Measurements from ENCODE around the gene TOMM20. TPM values are rescaled to one million over a fixed set of nuclear protein-coding genes. Genes with fewer than 3 reads are reported as not detected.
A peak's percentile ranks its signal among the peaks of the same experiment; 100 is the strongest.
"Not testable (repeated sequence)": the region's sequence is repeated elsewhere in the genome, so short reads cannot be mapped to it uniquely, and the experiment has no call there.

TOMM20 gene
- total and polyA plus RNA-seq, 5 donors: 66.3 to 110 (median 94.5) TPM

DNA sequence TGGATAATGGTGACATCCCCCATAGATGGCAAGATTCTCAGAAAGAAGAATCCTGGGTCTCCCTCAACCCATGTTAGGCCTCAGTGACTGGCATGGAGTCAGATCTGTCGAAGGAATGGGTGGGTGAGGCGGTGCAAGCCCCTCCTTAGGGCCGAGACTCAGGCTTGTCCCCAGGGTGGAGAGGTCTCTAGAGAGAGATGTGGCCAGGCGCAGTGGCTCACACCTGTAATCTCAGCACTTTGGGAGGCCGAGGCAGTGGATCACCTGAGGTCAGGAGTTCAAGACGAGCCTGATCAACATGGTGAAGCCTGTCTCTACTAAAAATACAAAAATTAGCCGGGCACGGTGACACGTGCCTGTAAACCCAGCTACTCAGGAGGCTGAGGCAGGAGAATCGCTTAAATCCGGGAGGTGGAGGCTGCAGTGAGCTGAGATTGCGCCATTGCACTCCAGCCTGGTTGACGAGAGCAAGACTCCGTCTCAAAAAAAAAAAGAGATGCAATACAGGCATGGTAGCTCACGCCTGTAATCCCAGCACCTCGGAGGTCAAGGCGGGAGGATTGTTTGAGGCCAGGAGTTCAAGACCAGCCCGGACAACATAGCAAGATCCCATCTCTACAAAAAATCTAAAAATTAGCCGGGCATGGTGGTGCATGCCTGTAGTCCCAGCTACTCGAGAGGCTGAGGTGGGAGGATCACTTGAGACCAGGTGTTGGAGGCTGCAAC is 37.2 kb downstream of the TOMM20 start:
- not testable (repeated sequence) for H3K27me3 ChIP-seq (ENCODE audit: control insufficient read depth, insufficient read depth); H3K27ac ChIP-seq (ENCODE audit: low read length); ATAC-seq; H3K4me1 ChIP-seq (ENCODE audit: control insufficient read depth, insufficient read depth, low read length); H3K9me3 ChIP-seq (ENCODE audit: control insufficient read depth, low read length); H3K4me3 ChIP-seq (ENCODE audit: low read length)
- intact Hi-C loops (cut with DNase I): loop anchor here in 3 of 4 donors (2.0 to 10.0 kb wide), 3 partner anchors 323 to 593 kb away; no protein-coding TSS in a partner anchor
- DNase-seq: peak in 1 of 3 donors; percentile 24
- WGBS: 96% methylated on average over 20 of the region's 20 CpGs

- ATAC-seq: no peak
- no peaks in the 10 kb centered on the region for H3K4me1 ChIP-seq (ENCODE audit: control insufficient read depth, insufficient read depth, low read length)
- DNase-seq: peak in 1 of 3 donors; percentile 48
- H3K4me3 ChIP-seq (ENCODE audit: low read length): no peak overlapping the region
- intact Hi-C loops (cut with DNase I): loop anchor here in 2 of 4 donors (10.0 kb wide), 2 partner anchors 324 to 496 kb away; no protein-coding TSS in a partner anchor
- H3K27me3 ChIP-seq (ENCODE audit: control insufficient read depth, insufficient read depth): no peaks in the 10 kb centered on the region
- H3K27ac ChIP-seq (ENCODE audit: low read length): no peak overlapping the region
- H3K9me3 ChIP-seq (ENCODE audit: control insufficient read depth, low read length): no peaks in the 10 kb centered on the region
- 65% methylated on average over 20 of the region's 20 CpGs for WGBS
These were observed 38.1 kb downstream of the TOMM20 start for GRCh38 chr1:235090406-235091069.

DNA sequence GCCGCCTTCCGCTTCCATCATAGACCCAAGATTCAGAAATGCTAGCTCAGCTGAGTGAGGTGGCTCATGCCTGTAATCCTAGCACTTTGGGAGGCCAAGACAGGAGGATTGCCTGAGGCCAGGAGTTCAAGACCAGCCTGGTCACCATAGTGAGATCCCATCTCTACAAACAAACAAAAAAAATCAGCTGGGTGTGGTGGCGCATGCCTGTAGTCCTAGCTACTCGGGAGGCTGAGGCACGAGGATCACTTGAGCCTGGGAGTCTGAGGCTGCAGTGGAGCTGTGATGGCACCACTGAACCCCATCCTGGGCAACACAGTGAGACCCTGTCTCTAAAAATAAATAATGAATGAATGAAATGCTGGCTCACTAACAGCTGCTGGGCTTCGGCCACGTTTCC is 39.7 kb downstream of the TOMM20 start:
- Histone ChIP-seq H3K4me1 (ENCODE audit: control insufficient read depth, insufficient read depth, low read length) (peaks cover 3% of the 10 kb centered on the region), H3K27me3 (ENCODE audit: control insufficient read depth, insufficient read depth) (no peaks in the 10 kb centered on the region), H3K27ac (ENCODE audit: low read length) (no peak overlapping the region), H3K4me3 (ENCODE audit: low read length) (no peak overlapping the region), H3K9me3 (ENCODE audit: control insufficient read depth, low read length) (no peaks in the 10 kb centered on the region)
- WGBS: 93% methylated on average over 7 of the region's 7 CpGs
- ATAC-seq: no peak
- peak in 1 of 3 donors; percentile 21 for DNase-seq
- intact Hi-C loops (cut with DNase I): loop anchor here in 1 of 4 donors (5.0 kb wide), 1 partner anchor 597 kb away; no protein-coding TSS in a partner anchor

- intact Hi-C loops (cut with DNase I): loop anchor here in 1 of 4 donors (5.0 kb wide), 1 partner anchor 596 kb away; no protein-coding TSS in a partner anchor
- 84% methylated on average over 6 of the region's 6 CpGs for WGBS
- DNase-seq: peak in 1 of 3 donors; percentile 28
- no peak overlapping the region for H3K27ac ChIP-seq (ENCODE audit: low read length)
- H3K4me3 ChIP-seq (ENCODE audit: low read length): no peak overlapping the region
- peaks cover 4% of the 10 kb centered on the region for H3K4me1 ChIP-seq (ENCODE audit: control insufficient read depth, insufficient read depth, low read length)
- H3K27me3 ChIP-seq (ENCODE audit: control insufficient read depth, insufficient read depth): no peaks in the 10 kb centered on the region
- H3K9me3 ChIP-seq (ENCODE audit: control insufficient read depth, low read length): no peaks in the 10 kb centered on the region
- ATAC-seq: no peak
These were observed 40.2 kb downstream of the TOMM20 start for GRCh38 chr1:235088430-235088829.

- peak in 1 of 3 donors; percentile 1 for DNase-seq
- intact Hi-C loops (cut with DNase I): loop anchor here in 1 of 4 donors (5.0 kb wide), 1 partner anchor 596 kb away; no protein-coding TSS in a partner anchor
- H3K27me3 ChIP-seq (ENCODE audit: control insufficient read depth, insufficient read depth): no peaks in the 10 kb centered on the region
- 90% methylated on average over 6 of the region's 6 CpGs for WGBS
- peaks cover 4% of the 10 kb centered on the region for H3K4me1 ChIP-seq (ENCODE audit: control insufficient read depth, insufficient read depth, low read length)
- no peaks in the 10 kb centered on the region for H3K9me3 ChIP-seq (ENCODE audit: control insufficient read depth, low read length)
- ATAC-seq: no peak
- H3K4me3 ChIP-seq (ENCODE audit: low read length): no peak overlapping the region
- no peak overlapping the region for H3K27ac ChIP-seq (ENCODE audit: low read length)
These were observed 40.7 kb downstream of the TOMM20 start for GRCh38 chr1:235087906-235088305.

GRCh38 chr1:235085411-235086117 is 43.1 kb downstream of the TOMM20 start:
- not testable (repeated sequence) for H3K4me1 ChIP-seq (ENCODE audit: control insufficient read depth, insufficient read depth, low read length); H3K9me3 ChIP-seq (ENCODE audit: control insufficient read depth, low read length); ATAC-seq; H3K4me3 ChIP-seq (ENCODE audit: low read length); H3K27ac ChIP-seq (ENCODE audit: low read length); H3K27me3 ChIP-seq (ENCODE audit: control insufficient read depth, insufficient read depth)
- peak in 1 of 3 donors; percentile 6 for DNase-seq
- 91% methylated on average over 12 of the region's 12 CpGs for WGBS
- intact Hi-C loops (cut with DNase I): loop anchor here in 1 of 4 donors (5.0 kb wide), 1 partner anchor 593 kb away; no protein-coding TSS in a partner anchor

DNA sequence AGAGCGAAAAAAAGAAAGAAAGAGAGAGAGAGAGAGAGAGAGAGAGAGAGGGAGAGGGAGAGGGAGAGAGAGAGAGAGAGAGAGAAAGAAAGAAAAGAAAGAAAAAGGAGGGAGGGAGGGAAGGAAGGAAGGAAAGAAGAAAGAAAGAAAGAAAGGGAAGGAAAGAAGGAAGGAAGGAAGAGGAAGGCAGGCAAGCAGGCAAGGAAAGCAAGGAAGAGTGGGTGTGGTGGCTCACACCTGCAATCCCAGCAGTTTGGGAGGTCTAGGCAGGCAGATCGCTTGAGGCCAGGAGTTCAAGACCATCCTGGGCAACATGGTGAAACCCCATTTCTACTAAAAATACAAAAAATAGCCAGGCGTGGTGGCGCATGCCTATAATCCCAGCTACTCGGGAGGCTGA is 47.8 kb downstream of the TOMM20 start:
- not testable (repeated sequence) for H3K27ac ChIP-seq (ENCODE audit: low read length); ATAC-seq; H3K27me3 ChIP-seq (ENCODE audit: control insufficient read depth, insufficient read depth); H3K9me3 ChIP-seq (ENCODE audit: control insufficient read depth, low read length); H3K4me3 ChIP-seq (ENCODE audit: low read length)
- peak in 1 of 3 donors; percentile 14 for DNase-seq
- intact Hi-C loops (cut with DNase I): loop anchor here in 3 of 4 donors (5.0 kb wide), 4 partner anchors 93 to 468 kb away; partner anchors contain the start of gene IRF2BP2 (in 1 of the 3)
- peaks cover 17% of the 10 kb centered on the region for H3K4me1 ChIP-seq (ENCODE audit: control insufficient read depth, insufficient read depth, low read length)
- 99% methylated on average over 5 of the region's 5 CpGs for WGBS

GRCh38 chr1:235080297-235080657 is 48.4 kb downstream of the TOMM20 start:
- 89% methylated on average over 4 of the region's 4 CpGs for WGBS
- H3K27me3 ChIP-seq (ENCODE audit: control insufficient read depth, insufficient read depth); H3K4me3 ChIP-seq (ENCODE audit: low read length); H3K9me3 ChIP-seq (ENCODE audit: control insufficient read depth, low read length); H3K27ac ChIP-seq (ENCODE audit: low read length); ATAC-seq: not testable (repeated sequence)
- intact Hi-C loops (cut with DNase I): loop anchor here in 3 of 4 donors (5.0 kb wide), 4 partner anchors 93 to 468 kb away; partner anchors contain the start of gene IRF2BP2 (in 1 of the 3)
- peak in 1 of 3 donors; percentile 5 for DNase-seq
- peaks cover 19% of the 10 kb centered on the region for H3K4me1 ChIP-seq (ENCODE audit: control insufficient read depth, insufficient read depth, low read length)

DNA sequence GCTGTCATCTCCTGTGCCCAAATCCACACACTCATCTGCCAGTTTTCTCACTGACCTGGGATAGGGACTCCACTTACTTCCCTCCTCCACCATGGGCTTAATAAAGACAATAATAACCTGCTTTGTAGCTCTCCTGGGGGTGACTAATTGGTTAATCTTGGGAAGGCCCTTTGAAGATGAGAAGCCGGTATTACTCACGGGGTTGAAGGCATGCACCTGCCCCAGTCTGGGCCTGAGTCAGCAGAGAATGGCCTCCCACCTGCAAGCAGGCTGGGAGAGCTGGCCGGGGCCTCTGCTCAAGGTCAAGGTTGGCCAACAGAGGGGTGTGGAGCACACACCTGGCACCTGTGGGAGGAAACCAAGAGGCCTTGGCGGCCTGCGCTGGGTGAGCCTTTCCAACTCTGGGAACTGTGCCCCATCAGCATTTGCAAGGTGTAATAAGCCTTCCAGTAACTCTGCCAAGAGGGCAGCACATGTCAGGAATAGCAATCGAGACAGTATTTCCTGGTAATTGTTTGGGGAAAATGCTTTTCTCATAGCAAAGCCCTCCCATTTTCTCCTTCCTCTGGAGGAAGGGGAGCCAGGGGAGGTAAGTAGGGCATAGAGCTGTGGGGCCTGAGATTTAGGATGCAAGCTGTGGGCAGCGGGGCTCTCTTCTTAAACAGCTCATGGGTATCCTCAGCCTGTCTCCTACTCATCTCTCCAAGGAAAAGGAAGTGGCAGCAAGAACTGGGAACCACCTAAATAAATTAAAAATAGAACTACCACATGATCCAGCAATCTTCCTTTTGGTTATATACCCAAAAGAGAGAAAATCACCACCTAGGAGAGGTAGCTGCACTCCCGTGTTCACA is 49.0 kb downstream of the TOMM20 start:
- H3K4me3 ChIP-seq (ENCODE audit: low read length): no peak overlapping the region
- intact Hi-C loops (cut with DNase I): loop anchor here (5.0 to 10.0 kb wide), 12 partner anchors 87 to 472 kb away; partner anchors contain the start of gene IRF2BP2 (in 1 of the 4)
- peak overlapping the region; percentile 58 for H3K27ac ChIP-seq (ENCODE audit: low read length)
- H3K27me3 ChIP-seq (ENCODE audit: control insufficient read depth, insufficient read depth): no peaks in the 10 kb centered on the region
- peaks cover 21% of the 10 kb centered on the region for H3K4me1 ChIP-seq (ENCODE audit: control insufficient read depth, insufficient read depth, low read length)
- no peaks in the 10 kb centered on the region for H3K9me3 ChIP-seq (ENCODE audit: control insufficient read depth, low read length)
- 59% methylated on average over 8 of the region's 8 CpGs for WGBS
- DNase-seq (peak in 1 of 3 donors; percentile 54), ATAC-seq (no peak)
